ENCODE data around the gene SRD5A1. TPM values are rescaled to one million over a fixed set of nuclear protein-coding genes. Genes with fewer than 3 reads are reported as not detected.

SRD5A1 gene
- total RNA-seq, 8 experiments from 2014 or later: 6.4 to 28.6 (median 15.0) TPM

GRCh38 chr5:6699357-6699756 is 66.1 kb downstream of the SRD5A1 start:
- Histone ChIP-seq H3K4me1 (replicated peaks in 1 of 2) (peaks cover 3 to 5% of the 10 kb centered on the region in 2 donors), H3K4me3 (no peak overlapping the region), H3K27ac (no peak overlapping the region)
- in situ Hi-C loops (cut with MboI; ENCODE audit: low pct_unique_long_range_greater_than_20kb in 2 of 9, low sequenced_read_pairs in 9 of 9, unreplicated experiment in 9 of 9): no loop called here
- WGBS, 10 experiments: 13 to 100% (median 89%) methylated on average over 1 of the region's 1 CpG; no CpG with 5 or more reads in 3 of the 10 experiments
- ATAC-seq (replicated peaks in 6 of 8): peak in 3 of 8 experiments; percentile 41 to 81 (median 57)

- peaks cover 3 to 5% of the 10 kb centered on the region in 2 donors for H3K4me1 ChIP-seq (replicated peaks in 1 of 2)
- H3K27ac ChIP-seq: no peak overlapping the region
- in situ Hi-C loops (cut with MboI; ENCODE audit: low pct_unique_long_range_greater_than_20kb in 2 of 9, low sequenced_read_pairs in 9 of 9, unreplicated experiment in 9 of 9): no loop called here
- no peak overlapping the region for H3K4me3 ChIP-seq
- WGBS, 10 experiments: 35 to 100% (median 63%) methylated on average over 2 to 11 of the region's 11 CpGs
- ATAC-seq (replicated peaks in 6 of 8): peak in 3 of 8 experiments; percentile 32 to 80 (median 36)
Measured at GRCh38 chr5:6700074-6700684, 66.9 kb downstream of the SRD5A1 start.

GRCh38 chr5:6700685-6701355 is 67.6 kb downstream of the SRD5A1 start:
- in situ Hi-C loops (cut with MboI; ENCODE audit: low pct_unique_long_range_greater_than_20kb in 2 of 9, low sequenced_read_pairs in 9 of 9, unreplicated experiment in 9 of 9): no loop called here
- Histone ChIP-seq H3K4me1 (replicated peaks in 1 of 2) (peaks cover 3 to 5% of the 10 kb centered on the region in 2 donors), H3K4me3 (no peak overlapping the region), H3K27ac (no peak overlapping the region)
- ATAC-seq (replicated peaks in 6 of 8): no peak
- 60 to 92% (median 83%) methylated on average over 1 to 10 of the region's 12 CpGs; no CpG with 5 or more reads in 3 of the 10 experiments for WGBS, 10 experiments

- in situ Hi-C loops (cut with MboI; ENCODE audit: low pct_unique_long_range_greater_than_20kb in 2 of 9, low sequenced_read_pairs in 9 of 9, unreplicated experiment in 9 of 9): no loop called here
- 20 to 77% (median 69%) methylated on average over 1 to 6 of the region's 12 CpGs; no CpG with 5 or more reads in 4 of the 10 experiments for WGBS, 10 experiments
- Histone ChIP-seq H3K4me3 (no peak overlapping the region), H3K4me1 (replicated peaks in 1 of 2) (peaks cover 3 to 5% of the 10 kb centered on the region in 2 donors), H3K27ac (no peak overlapping the region)
- ATAC-seq (replicated peaks in 6 of 8): peak in 5 of 8 experiments; percentile 39 to 84 (median 80)
Measured at GRCh38 chr5:6701491-6701890, 68.3 kb downstream of the SRD5A1 start.

- in situ Hi-C loops (cut with MboI; ENCODE audit: low pct_unique_long_range_greater_than_20kb in 2 of 9, low sequenced_read_pairs in 9 of 9, unreplicated experiment in 9 of 9): no loop called here
- ATAC-seq (replicated peaks in 6 of 8): no peak
- Histone ChIP-seq H3K4me3 (no peak overlapping the region), H3K27ac (no peak overlapping the region), H3K4me1 (replicated peaks in 1 of 2) (peaks cover 3 to 5% of the 10 kb centered on the region in 2 donors)
- WGBS, 10 experiments: 73% methylated on average over 3 of the region's 6 CpGs; no CpG with 5 or more reads in 9 of the 10 experiments
Measured at GRCh38 chr5:6702633-6703032, 69.4 kb downstream of the SRD5A1 start.

GRCh38 chr5:6703806-6704205 is 70.6 kb downstream of the SRD5A1 start:
- Histone ChIP-seq H3K27ac (no peak overlapping the region), H3K4me3 (no peak overlapping the region), H3K4me1 (replicated peaks in 1 of 2) (peaks cover 3 to 5% of the 10 kb centered on the region in 2 donors)
- in situ Hi-C loops (cut with MboI; ENCODE audit: low pct_unique_long_range_greater_than_20kb in 2 of 9, low sequenced_read_pairs in 9 of 9, unreplicated experiment in 9 of 9): no loop called here
- no peak for ATAC-seq (replicated peaks in 6 of 8)
- 36 to 100% (median 70%) methylated on average over 2 to 4 of the region's 6 CpGs; no CpG with 5 or more reads in 2 of the 10 experiments for WGBS, 10 experiments

- Histone ChIP-seq H3K4me1 (replicated peaks in 1 of 2) (peaks cover 3 to 5% of the 10 kb centered on the region in 2 donors), H3K27ac (no peak overlapping the region), H3K4me3 (no peak overlapping the region)
- peak in 5 of 8 experiments; percentile 20 to 97 (median 91) for ATAC-seq (replicated peaks in 6 of 8)
- 50 to 100% (median 87%) methylated on average over 1 to 4 of the region's 11 CpGs; no CpG with 5 or more reads in 6 of the 10 experiments for WGBS, 10 experiments
- in situ Hi-C loops (cut with MboI; ENCODE audit: low pct_unique_long_range_greater_than_20kb in 2 of 9, low sequenced_read_pairs in 9 of 9, unreplicated experiment in 9 of 9): no loop called here
Measured at GRCh38 chr5:6704361-6704851, 71.2 kb downstream of the SRD5A1 start.

- in situ Hi-C loops (cut with MboI; ENCODE audit: low pct_unique_long_range_greater_than_20kb in 2 of 9, low sequenced_read_pairs in 9 of 9, unreplicated experiment in 9 of 9): no loop called here
- H3K4me3 ChIP-seq: no peak overlapping the region
- peaks cover 3 to 5% of the 10 kb centered on the region in 2 donors for H3K4me1 ChIP-seq (replicated peaks in 1 of 2)
- WGBS, 10 experiments: 80 to 100% (median 96%) methylated on average over 1 to 6 of the region's 6 CpGs; no CpG with 5 or more reads in 4 of the 10 experiments
- ATAC-seq (replicated peaks in 6 of 8): no peak
- no peak overlapping the region for H3K27ac ChIP-seq
Measured at GRCh38 chr5:6705088-6705487, 71.8 kb downstream of the SRD5A1 start.

GRCh38 chr5:6705959-6706358 is 72.7 kb downstream of the SRD5A1 start:
- H3K4me3 ChIP-seq: no peak overlapping the region
- in situ Hi-C loops (cut with MboI; ENCODE audit: low pct_unique_long_range_greater_than_20kb in 2 of 9, low sequenced_read_pairs in 9 of 9, unreplicated experiment in 9 of 9): no loop called here
- no peak for ATAC-seq (replicated peaks in 6 of 8)
- no peak overlapping the region for H3K27ac ChIP-seq
- WGBS, 10 experiments: 80 to 100% (median 89%) methylated on average over 1 to 4 of the region's 5 CpGs; no CpG with 5 or more reads in 3 of the 10 experiments
- H3K4me1 ChIP-seq (replicated peaks in 1 of 2): peaks cover 3 to 4% of the 10 kb centered on the region in 2 donors

- ATAC-seq (replicated peaks in 6 of 8): no peak
- WGBS, 10 experiments: 58 to 100% (median 80%) methylated on average over 1 to 6 of the region's 6 CpGs; no CpG with 5 or more reads in 2 of the 10 experiments
- Histone ChIP-seq H3K4me1 (replicated peaks in 1 of 2) (peaks cover 0 to 5% of the 10 kb centered on the region in 2 donors), H3K27ac (no peak overlapping the region), H3K4me3 (no peak overlapping the region)
- in situ Hi-C loops (cut with MboI; ENCODE audit: low pct_unique_long_range_greater_than_20kb in 2 of 9, low sequenced_read_pairs in 9 of 9, unreplicated experiment in 9 of 9): no loop called here
Measured at GRCh38 chr5:6707852-6708251, 74.6 kb downstream of the SRD5A1 start.

- no peak overlapping the region for H3K27ac ChIP-seq
- in situ Hi-C loops (cut with MboI; ENCODE audit: low pct_unique_long_range_greater_than_20kb in 2 of 9, low sequenced_read_pairs in 9 of 9, unreplicated experiment in 9 of 9): no loop called here
- 33 to 100% (median 50%) methylated on average over 1 of the region's 1 CpG; no CpG with 5 or more reads in 7 of the 10 experiments for WGBS, 10 experiments
Measured at GRCh38 chr5:6708814-6709213, 75.6 kb downstream of the SRD5A1 start.

GRCh38 chr5:6710070-6710469 is 76.8 kb downstream of the SRD5A1 start:
- Histone ChIP-seq H3K4me3 (no peak overlapping the region), H3K27ac (no peak overlapping the region), H3K4me1 (replicated peaks in 1 of 2) (peaks cover 0 to 5% of the 10 kb centered on the region in 2 donors)
- ATAC-seq (replicated peaks in 6 of 8): no peak
- 46 to 100% (median 87%) methylated on average over 1 to 5 of the region's 5 CpGs; no CpG with 5 or more reads in 3 of the 10 experiments for WGBS, 10 experiments
- in situ Hi-C loops (cut with MboI; ENCODE audit: low pct_unique_long_range_greater_than_20kb in 2 of 9, low sequenced_read_pairs in 9 of 9, unreplicated experiment in 9 of 9): no loop called here

More at GRCh38 chr5:6708814-6709213, 75.6 kb downstream of the SRD5A1 start:
- H3K4me1 ChIP-seq (replicated peaks in 1 of 2): peaks cover 0 to 5% of the 10 kb centered on the region in 2 donors
- ATAC-seq (replicated peaks in 6 of 8): no peak
- H3K4me3 ChIP-seq: no peak overlapping the region
